NB4 (cell line): ENCODE data around the gene EMP3.

Source experiments
- DNase-seq: peaks from one replicate; pipeline ENCODE4 v3.0.0; 2010; ENCODE audit warnings: low read depth
- H3K4me3 ChIP-seq: one replicate; pipeline ENCODE4 v1.5.1; 2011; ENCODE audit warnings: mild to moderate bottlenecking, low read depth, low read length, moderate library complexity
- CTCF ChIP-seq: IDR thresholded peaks from one replicate; pipeline ENCODE4 v1.5.1; 2012; ENCODE audit warnings: low read depth, low read length
- MAX ChIP-seq: IDR thresholded peaks from 2 replicates; pipeline ENCODE4 v1.6.1; 2011; ENCODE audit warnings: low read depth, low read length
- MYC ChIP-seq: IDR thresholded peaks from 2 replicates; pipeline ENCODE4 v1.6.1; 2011; ENCODE audit warnings: low read depth, low read length
- POLR2A ChIP-seq: IDR thresholded peaks from 2 replicates; pipeline ENCODE4 v1.6.1; 2011; ENCODE audit warnings: mild to moderate bottlenecking; ENCODE audit not compliant: insufficient read length; ENCODE audit errors: extremely low read depth

EMP3 gene

GRCh38 chr19:48355365-48355954 is 30.1 kb downstream of the EMP3 start:
- no peak for DNase-seq
- TF ChIP-seq MAX (no peak), CTCF (no peak), MYC (no peak), POLR2A (no peak)
- no peak overlapping the region for H3K4me3 ChIP-seq

GRCh38 chr19:48359123-48359522 is 33.8 kb downstream of the EMP3 start:
- no peak overlapping the region for H3K4me3 ChIP-seq
- no peak for DNase-seq
- no peak for TF ChIP-seq POLR2A
- no peak for TF ChIP-seq MYC
- no peak for TF ChIP-seq MAX
- TF ChIP-seq CTCF = no peak

- no peak for TF ChIP-seq POLR2A
- no peak overlapping the region for H3K4me3 ChIP-seq
- DNase-seq = no peak
Measured at GRCh38 chr19:48361912-48362311, 36.6 kb downstream of the EMP3 start.

GRCh38 chr19:48362716-48363499 is 37.6 kb downstream of the EMP3 start:
- H3K4me3 ChIP-seq = peak overlapping the region; percentile 79
- TF ChIP-seq CTCF (no peak), POLR2A (no peak), MYC (no peak)

GRCh38 chr19:48363500-48363809 is 38.1 kb downstream of the EMP3 start:
- peak overlapping the region; percentile 79 for H3K4me3 ChIP-seq
- DNase-seq = no peak
- TF ChIP-seq CTCF (peak; percentile 20), MAX (no peak)

More at GRCh38 chr19:48362716-48363499, 37.6 kb downstream of the EMP3 start:
- peak; percentile 100 for DNase-seq

- peak within 1 kb of the TSS; percentile 79 for H3K4me3 ChIP-seq
- TF ChIP-seq MAX (no peak), POLR2A (no peak), CTCF (no peak), MYC (no peak)
Measured at GRCh38 chr19:48363810-48364597, 38.7 kb downstream of the EMP3 start, which contains the start of the genes SYNGR4 and TMEM143. Gene SYNGR4, plus strand, starts transcription at chr19:48364367. Its CDS starts 1,476 bp downstream, at chr19:48365843. Gene TMEM143, minus strand, starts transcription at chr19:48363940. Its CDS starts 20 bp downstream, at chr19:48363920.

More at GRCh38 chr19:48363810-48364597, 38.7 kb downstream of the EMP3 start, which contains the start of the genes SYNGR4 and TMEM143:
- peak; percentile 100 for DNase-seq
